Measurements from ENCODE around the gene SFXN5.

GRCh38 chr2:72946466-72946865 lies 125.0 kb downstream of the SFXN5 start:
- no peak for TF ChIP-seq POLR2A (IDR thresholded peaks at IDR 0.05)
- no peak for TF ChIP-seq CTCF (IDR thresholded peaks at IDR 0.05)

Data from vagina (tissue), 2 donors.